Ovary (tissue), 3 donors: ENCODE data around the gene FANCC.

Experiments
- EP300 ChIP-seq: sonication (generic); formaldehyde crosslinking; IDR thresholded peaks from one replicate; pipeline ENCODE4 v1.6.1; 2017; ENCODE audit warnings: antibody characterized with exemption
- POLR2A ChIP-seq: fragments of 450-650 bp; IDR thresholded peaks from one replicate; pipeline ENCODE4 v1.6.1; 2017; ENCODE audit warnings: antibody characterized with exemption, mild to moderate bottlenecking, moderate library complexity
- TF ChIP-seq, protein P1 (sequence below), 3 donors: fragments of 450-650 bp in 2 of 3; fragments of 200-600 bp in 1 of 3; IDR thresholded peaks; one replicate each; pipeline versions ENCODE4 v1.5.1 to v1.8.0; 2016 to 2022; ENCODE audit warnings: antibody characterized with exemption in 3 of 3, mild to moderate bottlenecking in 1 of 3
- donor health status: DM: no; HTN: no; CAD: no.

- no peak for TF ChIP-seq EP300
- TF ChIP-seq, protein P1, sequence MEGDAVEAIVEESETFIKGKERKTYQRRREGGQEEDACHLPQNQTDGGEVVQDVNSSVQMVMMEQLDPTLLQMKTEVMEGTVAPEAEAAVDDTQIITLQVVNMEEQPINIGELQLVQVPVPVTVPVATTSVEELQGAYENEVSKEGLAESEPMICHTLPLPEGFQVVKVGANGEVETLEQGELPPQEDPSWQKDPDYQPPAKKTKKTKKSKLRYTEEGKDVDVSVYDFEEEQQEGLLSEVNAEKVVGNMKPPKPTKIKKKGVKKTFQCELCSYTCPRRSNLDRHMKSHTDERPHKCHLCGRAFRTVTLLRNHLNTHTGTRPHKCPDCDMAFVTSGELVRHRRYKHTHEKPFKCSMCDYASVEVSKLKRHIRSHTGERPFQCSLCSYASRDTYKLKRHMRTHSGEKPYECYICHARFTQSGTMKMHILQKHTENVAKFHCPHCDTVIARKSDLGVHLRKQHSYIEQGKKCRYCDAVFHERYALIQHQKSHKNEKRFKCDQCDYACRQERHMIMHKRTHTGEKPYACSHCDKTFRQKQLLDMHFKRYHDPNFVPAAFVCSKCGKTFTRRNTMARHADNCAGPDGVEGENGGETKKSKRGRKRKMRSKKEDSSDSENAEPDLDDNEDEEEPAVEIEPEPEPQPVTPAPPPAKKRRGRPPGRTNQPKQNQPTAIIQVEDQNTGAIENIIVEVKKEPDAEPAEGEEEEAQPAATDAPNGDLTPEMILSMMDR (IDR thresholded peaks at IDR 0.05) = no peak
- no peak for TF ChIP-seq POLR2A
Measured at GRCh38 chr9:95351051-95351450, 33.5 kb upstream of the FANCC start.
